ENCODE data around the gene TMEM187.

Gene TMEM187, protein sequence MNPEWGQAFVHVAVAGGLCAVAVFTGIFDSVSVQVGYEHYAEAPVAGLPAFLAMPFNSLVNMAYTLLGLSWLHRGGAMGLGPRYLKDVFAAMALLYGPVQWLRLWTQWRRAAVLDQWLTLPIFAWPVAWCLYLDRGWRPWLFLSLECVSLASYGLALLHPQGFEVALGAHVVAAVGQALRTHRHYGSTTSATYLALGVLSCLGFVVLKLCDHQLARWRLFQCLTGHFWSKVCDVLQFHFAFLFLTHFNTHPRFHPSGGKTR

DNA sequence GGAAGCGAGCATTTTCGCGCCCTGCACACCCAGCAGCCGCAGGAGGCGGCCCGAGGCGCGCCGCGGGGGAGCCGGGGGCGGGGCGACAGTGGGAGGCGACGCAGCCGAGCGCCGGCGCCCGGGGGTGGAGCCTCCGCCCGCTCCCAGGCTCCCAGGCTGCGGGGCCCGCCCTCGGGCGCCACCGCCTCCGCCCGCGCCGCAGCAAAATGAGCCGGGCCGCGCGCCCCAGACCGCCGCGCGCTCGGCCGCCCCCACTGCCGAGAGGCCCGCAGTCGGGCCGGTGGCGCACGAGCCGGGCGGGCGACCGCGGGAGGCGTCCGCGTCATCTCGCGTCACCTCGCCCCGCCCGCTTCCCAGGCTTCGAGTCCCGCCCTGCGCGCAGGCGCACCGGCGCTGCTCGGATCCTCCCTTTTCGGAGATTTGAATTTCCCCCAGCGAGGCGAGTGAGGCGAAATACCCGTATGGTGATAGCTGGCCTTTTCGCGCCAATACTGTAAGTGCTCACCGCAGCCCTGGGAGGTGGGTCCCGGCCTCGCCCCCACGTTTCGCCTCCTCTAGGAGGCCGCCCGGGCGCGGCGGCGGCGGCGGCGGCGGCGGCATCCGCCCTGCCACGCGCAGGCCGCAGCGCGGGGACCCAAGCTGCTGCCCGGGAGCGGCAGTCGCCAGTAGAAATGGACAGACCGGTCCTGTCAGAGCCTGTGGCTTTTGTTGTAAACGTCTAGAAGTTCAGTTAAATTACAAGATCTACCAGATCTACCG, at the start of gene TMEM187:
TMEM187 (plus strand) TSS at position 387 of the 759 bp plus-strand sequence. CDS start 9,309 bp downstream, outside the sequence.
- FAIRE-seq = no peak

DNA sequence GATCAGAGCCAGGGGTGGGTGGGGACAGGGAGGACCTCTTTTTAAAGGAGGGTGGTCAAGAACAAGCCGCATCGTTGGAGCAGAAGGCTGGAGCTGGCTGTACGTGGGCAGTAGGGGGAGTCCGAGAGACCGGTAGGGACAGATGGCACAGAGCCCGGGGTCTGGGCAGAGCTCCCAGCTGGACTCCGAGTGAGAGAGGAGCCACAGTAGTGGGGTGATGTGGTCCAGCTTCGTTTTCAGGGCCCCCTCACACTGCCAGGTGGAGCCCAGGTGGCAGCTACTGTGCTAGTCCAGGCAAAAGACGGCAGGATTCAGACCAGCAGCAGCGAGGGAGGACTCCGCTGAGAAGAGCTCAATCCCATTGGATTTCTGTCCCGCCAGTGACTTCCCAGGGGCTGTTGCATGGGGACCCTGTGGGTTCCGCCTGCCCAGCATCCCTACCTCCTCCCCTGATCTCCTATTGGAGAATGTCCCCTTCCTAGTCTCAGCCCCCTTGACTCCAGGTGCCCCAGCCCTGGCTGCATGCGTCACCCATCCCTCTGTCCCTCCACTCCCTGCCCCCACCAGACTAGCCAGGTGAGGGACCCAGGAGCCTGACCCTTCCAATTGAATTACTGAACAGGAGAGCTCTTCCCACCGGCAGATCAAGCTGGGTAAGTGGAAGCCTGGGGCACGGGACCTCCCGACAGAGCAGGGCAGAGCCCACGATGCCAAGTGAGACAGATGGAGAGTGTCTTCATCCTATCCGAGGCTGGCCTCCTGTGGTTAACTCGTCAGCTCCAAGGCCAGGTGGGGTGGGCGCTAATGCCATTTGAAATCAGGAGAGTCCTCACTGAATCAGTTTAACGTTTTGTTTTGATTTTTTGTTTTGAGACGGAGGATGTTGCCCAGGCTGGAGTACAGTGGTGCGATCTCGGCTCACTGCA, 49.4 kb upstream of the TMEM187 start:
- no peak for FAIRE-seq

DNA sequence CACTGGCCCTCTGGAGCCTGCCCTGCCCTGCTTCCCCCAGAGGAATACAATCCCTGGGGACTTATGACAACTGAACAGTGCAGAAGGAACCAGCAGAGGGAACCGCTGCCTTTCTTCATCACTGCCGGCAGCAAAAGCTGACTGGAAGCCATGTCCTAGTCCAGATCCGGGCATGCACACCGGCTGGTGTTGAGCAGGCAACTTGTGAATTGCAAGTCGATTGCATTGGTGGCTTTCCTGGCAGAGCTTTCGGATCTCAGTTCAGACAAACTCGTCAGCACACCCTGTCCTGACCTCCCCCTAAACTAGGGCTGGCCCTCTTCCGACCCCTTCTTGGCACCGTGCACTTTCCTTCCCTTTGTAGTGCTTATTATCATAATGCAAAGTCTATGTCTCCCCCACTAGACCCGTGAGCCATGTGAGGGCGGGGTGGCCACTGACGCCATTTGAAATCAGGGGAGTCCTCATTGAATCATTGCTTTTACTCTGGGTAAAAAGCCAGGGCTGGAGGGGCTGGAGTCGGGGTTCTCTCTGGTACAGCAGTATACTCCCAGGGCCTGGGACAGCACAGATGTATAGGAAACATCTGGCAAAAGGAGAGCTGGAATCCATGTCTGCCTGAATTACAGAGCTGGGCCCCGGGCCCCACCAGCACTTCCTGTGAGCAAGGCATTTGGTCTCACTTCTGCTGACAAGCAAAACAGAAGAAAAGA, 48.2 kb upstream of the TMEM187 start:
- FAIRE-seq = no peak

DNA sequence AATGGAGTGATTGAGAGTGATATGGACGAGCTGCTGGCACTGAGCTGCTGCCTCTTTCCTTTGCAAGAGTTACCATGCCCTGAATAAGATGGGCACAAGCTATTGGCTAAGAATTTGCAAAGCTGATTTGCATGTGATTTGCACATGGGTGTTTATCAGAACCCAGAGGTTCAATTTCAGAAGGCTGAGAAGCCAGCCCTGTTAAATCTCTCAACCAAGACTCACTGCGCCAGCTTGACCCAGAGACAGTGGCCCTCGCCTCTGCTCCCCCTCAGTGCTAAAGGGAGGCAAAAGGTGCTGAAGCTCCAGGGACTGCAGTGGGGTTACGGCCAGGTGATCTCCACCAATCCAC, 47.2 kb upstream of the TMEM187 start:
- FAIRE-seq = no peak

DNA sequence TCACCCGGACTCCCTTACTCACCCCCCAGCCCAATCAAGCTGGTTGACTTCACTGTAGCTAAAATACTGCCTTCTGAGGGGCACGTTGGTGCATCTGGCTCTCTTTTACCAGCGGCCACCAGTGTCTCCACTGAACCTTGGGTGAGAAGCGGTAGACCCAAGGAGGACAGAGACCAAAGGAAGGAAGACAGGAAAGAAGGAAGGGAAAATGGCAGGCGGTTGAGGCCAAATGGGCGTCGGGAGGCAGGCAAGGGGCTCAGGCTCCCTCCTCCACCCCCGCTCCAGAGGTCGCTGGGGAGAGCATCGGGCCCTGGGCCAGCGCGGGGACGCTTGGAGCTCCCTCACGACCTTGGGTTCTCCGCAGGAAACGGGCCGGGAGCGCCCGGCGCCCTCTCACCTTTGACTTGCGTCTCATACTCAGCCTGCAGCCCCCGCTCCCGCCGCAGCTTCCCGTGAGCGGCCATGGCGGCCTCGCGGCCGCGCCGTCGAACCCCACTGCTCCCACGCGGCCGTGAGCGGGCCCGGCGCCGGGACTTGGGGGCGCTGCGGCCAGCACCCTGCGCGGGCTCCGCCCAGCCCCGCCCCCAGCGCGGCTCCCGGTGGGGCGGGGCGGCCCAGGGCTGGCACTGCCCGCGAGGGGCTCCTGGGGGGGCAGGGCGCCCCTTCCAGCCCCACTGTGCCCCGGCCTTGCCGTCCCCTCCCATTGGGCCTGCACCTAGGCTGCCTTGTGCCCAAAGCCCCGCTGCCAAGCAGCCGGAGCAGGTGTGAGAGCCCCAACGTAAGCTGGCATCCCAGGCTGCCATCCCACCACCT, 46.6 kb upstream of the TMEM187 start, which contains the start of gene ARHGAP4:
ARHGAP4 (minus strand) TSS at position 526 of the 813 bp plus-strand sequence; CDS start at position 464, 62 bp downstream.
- FAIRE-seq = no peak

DNA sequence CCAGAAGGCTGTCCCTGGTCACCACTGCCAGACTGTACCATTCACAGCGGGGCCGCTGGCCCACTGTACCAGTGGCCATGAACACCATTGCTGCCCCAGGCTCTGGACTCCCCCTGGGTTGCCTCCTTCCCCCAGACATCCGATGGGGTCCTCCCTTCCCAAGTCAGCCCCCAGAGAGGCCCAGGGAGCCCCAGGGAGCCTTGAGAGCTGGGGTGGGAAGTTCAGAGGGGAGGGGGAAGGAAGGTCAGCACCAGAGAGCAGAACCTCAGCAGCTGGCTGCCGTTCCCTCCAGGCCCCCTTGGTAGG, 46.0 kb upstream of the TMEM187 start:
- FAIRE-seq = no peak

DNA sequence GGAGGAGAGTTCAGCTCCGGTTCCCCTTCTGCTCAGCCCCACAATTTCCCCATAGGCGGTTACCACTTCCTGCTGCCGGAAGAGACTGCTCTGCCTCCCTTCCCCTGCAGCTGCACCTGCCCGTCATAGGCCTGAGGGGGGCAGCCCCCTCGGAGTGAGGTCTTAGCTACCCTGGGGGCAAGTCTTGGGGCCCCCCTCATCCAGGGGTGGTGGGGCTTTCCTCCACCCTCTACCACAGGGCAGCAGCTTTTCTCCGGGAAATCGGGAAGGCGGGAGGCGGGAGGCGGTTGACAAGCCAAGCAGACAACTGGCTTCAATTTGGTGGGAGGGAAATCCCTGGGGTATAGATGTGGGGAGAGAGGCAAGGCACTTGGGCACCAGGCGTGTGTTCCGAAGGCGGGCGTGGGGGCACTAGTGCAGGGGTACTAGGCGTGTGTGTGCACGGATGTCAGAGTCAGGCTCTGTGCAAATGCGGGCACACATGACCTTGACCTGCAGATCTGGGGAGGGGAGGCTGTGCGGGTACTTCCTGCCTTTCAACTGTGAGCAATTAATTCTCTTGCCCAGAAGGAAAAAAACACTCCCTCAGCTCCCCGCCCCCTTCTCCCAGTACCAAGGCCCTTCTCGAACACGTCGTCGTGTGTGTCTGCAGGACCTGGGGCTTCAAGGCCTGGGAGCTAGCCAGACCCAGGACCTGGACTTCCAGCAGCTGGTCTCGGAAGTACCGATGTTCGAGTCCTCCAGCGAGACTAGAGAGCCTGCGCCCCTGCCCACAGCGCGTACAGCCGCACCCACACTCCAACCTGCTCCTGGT, 45.5 kb upstream of the TMEM187 start:
- FAIRE-seq = no peak

DNA sequence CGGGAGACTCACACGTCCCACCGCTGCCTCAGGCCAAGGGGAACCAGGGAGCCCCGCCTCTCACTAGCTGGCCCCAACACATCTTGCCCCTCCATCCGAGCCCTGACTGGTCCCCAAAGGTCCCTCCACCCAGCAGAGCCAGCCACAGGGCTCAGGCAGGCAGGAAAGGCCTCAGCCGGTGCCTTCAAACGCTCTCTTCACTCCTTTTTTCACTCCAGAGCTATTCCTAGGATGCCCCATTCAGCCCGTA, 45.0 kb upstream of the TMEM187 start:
- no peak for FAIRE-seq

DNA sequence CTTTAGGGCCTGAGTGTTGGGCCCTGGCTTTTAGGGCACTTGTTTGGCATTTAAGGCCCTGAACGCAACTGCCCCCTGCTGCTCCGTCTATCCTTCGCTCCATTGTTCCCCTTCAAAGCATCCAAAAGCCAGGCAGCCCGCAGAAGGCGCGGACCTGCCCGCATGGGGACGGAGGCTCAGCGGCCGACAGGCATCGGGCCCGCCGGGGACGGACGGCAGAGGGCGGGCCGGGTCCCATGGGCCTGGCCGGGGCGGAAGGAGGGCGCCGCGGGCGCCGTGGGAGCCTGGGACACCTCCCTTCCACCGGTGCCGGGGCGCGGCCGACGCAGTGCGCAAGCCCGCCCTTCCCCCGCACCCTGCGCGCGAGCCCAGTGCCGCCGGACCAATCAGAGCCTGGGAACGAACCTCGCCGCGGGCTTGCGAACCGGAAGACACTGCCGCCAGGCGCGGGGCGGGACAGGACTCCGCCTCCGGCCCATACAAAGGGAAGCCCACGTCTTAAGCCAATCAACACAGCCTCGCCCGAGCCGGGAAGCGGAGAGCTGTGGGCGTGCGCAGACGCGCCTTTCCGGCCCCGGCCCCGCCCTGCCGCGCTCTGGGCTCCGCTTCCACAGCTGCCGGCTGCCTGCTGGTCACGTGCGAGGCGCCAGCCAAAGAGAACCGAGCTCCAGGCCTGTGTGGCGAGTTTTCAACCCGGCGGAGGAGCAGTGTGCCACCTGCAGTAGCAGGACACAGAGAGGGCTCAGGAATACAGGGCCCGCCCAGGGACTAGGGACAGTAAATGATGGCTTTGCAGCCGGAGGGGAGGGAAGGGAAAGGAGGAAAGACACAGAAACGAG, 44.4 kb upstream of the TMEM187 start:
- peak; percentile 70 for FAIRE-seq

DNA sequence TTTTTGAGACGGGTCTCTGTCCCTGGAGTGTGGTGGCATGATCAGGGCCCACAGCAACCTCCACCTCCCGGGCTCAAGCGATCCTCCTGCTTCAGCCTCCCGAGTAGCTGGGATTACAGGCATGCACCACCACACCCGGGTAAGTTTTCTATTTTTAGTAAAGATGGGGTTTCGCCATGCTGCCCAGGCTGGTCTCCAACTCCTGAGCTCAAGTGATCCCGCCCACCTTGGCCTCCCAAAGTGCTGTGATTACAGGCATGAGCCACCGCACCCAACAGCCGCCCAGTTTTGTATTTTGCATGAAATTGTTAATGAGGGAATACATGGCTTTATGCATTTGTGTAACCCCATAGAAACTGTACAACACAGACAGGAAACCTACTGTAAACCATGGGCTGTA, 43.7 kb upstream of the TMEM187 start:
- FAIRE-seq = no peak

DNA sequence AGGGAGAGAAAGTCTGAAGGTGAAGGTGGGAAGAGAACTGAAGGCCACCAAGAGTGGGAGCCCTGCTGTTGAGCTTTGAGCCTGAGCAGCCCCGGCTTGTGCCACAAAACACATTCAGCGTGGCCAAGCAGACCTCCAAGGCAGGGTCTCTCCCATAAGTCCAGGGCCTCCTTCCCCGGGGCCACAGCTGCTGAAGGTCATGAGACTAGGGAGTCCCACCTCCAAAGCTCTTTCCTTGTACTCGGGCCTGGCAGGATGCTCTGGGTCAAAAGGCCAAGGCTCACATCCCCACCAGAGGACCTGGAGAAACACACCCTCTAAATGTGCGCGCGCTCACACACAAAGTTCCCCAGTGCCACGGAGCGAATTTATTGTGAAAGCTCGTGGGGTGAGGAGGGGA, 43.0 kb upstream of the TMEM187 start:
- FAIRE-seq = no peak

DNA sequence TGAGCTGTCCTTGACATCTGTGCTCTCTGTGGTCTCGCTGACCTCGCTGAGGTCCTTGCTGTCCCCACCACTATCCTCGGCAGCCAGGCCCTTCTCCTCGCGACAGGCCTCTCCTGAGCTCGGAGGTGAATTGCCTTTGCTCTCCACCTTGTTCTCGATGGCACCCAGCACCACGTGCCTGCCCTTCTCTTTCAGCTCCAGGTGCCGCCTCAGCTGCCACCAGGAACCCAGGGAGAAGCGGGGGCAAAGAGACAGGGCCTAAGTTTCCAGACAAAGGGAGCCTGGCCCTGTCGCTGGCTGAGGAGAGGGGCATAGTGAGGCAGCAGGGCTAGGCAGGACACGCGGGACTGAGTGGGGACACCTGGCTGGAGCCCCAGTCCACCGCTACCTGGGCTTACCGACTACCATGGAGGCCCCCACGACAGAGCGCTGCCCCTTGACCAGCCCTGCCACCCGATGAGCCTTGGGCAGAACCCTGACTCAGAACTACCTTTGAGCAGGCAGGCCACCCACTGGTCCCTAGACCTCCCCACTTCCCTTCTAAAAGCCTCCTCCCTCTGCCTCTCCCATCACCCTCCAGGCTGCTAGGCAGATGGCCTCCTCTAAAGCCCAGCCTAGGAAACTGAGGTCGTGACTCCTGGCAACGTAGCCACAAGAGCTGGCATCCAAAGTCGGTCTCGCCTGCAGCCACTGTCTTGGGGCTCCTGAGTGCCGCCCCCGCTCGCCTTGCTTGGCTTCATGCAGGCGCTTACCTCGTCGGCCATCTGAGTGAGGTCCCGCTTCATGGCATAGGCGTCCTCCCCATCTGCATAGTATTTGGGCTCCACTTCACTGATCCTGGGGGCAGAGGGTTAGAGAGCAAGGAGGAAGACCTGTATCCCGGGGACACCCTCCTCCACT, 42.3 kb upstream of the TMEM187 start:
- FAIRE-seq = no peak

DNA sequence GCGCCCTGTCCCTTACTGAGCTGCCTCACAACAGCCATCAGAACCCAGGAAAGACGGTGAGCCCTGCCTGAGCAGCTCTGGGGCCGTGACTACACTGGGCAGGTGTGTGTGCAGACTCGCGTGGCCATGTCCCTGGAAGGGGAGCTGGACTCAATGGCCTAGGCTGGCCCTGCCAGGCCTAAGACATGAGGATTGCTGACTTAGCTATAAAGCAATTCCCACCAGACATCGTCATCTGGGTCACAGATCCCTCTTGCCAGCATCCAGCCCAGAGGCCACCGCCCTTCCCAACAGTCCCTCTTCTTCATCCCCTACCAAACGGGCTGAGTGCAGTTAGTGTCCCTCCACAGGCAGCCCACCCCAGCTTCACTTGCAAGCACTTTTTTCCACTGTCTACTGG, 41.4 kb upstream of the TMEM187 start:
- FAIRE-seq = no peak

DNA sequence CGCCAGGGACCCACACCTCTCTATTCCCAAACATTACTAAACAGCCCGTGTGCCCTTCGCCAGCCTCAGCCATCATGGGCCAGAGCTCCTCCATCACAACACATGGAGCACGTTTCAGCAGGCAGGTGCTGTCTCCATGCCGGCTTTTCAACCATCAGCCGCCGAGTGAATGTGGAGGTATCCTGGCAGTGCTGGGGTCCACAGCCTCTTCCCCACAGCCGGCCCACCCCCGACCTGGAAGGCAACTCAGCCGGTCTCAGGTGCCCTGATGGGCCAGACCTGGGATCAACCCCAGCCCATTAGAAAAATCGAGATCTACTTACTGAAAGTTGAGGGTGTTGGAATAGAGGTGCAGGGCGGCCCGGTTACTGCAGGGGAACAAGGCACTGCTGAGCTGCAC, 40.8 kb upstream of the TMEM187 start:
- no peak for FAIRE-seq

DNA sequence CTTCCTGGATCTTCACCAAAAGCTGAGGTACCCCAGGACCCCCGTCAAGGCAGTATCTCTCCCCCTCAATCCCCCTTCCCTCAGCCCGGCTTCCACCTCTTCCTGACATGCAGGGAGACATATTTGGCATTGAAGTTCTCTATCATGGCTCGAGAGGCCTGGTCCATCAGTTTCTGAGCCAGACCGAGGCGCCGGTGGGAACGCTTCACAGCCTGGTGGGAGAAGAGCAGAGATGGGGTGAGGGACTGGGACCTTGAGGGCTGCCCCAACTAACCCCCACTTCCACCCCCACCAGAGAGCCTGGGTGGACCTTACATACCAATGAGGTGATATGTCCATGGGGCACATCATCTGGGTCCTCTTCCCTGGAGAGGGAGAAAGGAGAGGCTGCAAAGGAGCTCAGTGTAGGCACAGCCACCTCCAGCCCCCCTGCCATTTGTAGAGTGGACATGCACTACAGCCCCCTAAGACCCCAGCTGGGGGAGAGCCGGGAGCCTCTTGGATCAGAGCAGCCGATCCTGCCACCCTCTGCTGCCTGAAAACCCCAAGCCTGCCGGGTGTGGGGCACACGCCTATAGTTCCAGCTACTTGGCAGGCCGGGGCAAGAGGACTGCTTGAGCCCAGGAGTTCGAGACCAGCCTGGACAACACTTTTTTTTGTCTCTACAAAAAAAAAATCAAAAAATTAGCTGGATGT, 40.2 kb upstream of the TMEM187 start:
- no peak for FAIRE-seq

DNA sequence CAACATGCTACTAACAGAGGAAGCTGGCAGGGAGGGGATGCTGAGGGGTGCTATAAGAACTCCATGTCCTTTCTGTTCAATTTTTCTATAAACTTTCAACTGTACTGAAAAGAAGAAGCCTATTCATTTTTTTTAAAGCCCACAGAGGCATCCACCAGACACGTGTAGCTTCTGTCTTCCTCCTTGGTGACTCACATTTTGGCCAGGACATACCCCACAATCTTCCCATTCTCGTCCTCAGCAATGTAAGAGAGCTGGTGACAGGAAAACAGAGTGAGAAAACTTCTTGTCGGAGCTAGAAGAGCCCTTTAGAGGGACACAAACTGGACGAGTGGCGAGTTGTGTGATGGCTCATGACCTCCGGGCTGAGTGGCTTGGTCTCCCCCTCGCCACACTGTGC, 38.8 kb upstream of the TMEM187 start:
- FAIRE-seq = no peak

DNA sequence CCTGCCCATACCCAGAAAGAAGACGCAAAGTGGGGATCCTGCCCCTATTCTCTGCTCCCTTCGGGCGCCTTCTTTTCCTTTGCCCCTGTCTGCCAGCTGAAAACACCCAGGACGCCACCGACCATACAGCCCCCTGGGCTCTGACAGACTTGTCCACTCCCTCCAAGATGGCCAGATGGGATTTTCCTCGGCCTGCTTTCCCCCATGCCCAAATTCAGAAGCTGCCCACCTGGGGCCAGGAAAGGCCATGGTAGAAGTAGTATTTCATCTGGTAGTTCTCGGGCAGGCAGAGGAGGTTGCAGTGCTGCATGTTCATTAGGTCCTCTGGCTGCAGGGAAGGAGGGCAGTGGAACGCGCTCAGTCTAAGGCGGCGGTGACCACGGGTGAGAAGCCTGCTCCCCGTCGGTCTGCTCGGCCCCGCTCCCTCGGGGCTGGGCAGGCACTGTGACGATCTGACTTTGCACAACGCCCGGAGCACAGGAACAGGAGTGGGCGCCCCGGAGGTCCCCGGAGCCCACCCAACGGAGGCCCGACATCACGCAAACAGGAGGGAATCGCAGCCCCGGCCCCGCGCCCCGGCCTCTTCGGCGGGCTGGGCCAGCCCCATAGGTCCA, 38.3 kb upstream of the TMEM187 start:
- no peak for FAIRE-seq

DNA sequence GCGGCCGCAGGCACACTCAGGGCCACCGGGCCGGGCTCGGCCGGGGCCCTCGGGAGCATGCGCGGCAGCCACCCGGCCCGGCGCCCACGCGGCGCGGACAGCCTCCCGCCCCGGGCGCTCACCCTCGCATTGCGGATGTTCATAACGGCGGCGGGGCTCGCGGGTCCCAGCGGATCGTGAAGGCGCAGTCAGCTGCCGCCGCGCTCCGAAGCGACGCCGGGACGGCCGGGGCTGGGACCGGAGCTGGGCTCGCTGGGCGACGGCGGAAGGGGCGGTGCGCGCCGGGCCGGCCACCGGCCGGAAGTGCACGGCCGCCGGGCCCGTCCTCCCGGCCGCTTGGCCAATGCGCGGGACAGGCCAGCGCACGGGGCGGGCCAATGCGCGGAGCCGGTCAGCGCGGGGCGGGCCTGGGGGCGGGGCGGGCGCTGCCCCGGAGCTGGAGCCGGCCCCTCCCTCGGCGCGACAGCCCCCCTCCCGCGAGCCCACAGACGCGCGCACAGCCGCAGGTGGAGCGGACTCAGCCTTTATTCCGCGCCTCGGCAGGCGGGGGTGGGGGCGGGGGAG, 37.7 kb upstream of the TMEM187 start, which contains the start of gene NAA10:
NAA10 (minus strand) TSS at position 276 of the 564 bp plus-strand sequence; CDS start at position 143, 133 bp downstream.
- FAIRE-seq = no peak
